Lower lobe of right lung (tissue), 2 donors: Measurements from ENCODE around the gene MEOX1. TPM values are rescaled to one million over a fixed set of nuclear protein-coding genes. Genes with fewer than 3 reads are reported as not detected.

Source experiments
- ATAC-seq, 2 donors: fragments of 200-7000 bp; cut with Tn5 transposase; one replicate each; pipeline ENCODE4 v1.9.1; 2020 to 2022; ENCODE audit warnings: mild to moderate bottlenecking in 2 of 2, moderate library complexity in 2 of 2
- DNase-seq: peaks from one replicate; pipeline ENCODE4 v3.0.0-alpha.2; 2020
- H3K27ac ChIP-seq: fragments of 200-600 bp; one replicate; pipeline ENCODE4 v1.8.0; 2022
- H3K27me3 ChIP-seq: fragments of 200-600 bp; one replicate; pipeline ENCODE4 v1.8.0; 2022; ENCODE audit warnings: low read depth
- H3K36me3 ChIP-seq: fragments of 200-600 bp; one replicate; pipeline ENCODE4 v1.8.0; 2022; ENCODE audit warnings: mild to moderate bottlenecking
- H3K4me1 ChIP-seq: fragments of 200-600 bp; one replicate; pipeline ENCODE4 v1.8.0; 2022
- H3K4me3 ChIP-seq: fragments of 200-600 bp; one replicate; pipeline ENCODE4 v1.8.0; 2022; ENCODE audit warnings: mild to moderate bottlenecking
- H3K9me3 ChIP-seq: fragments of 200-600 bp; one replicate; pipeline ENCODE4 v1.8.0; 2022
- CTCF ChIP-seq: fragments of 200-600 bp; IDR thresholded peaks from one replicate; pipeline ENCODE4 v1.8.0; 2022; ENCODE audit warnings: antibody characterized with exemption, mild to moderate bottlenecking
- intact Hi-C: fragments of 100-400 bp; cut with DNase I; formaldehyde crosslinking; loops from one replicate; pipeline ENCODE4 v1.11.0; 2022
- total RNA-seq: library from RNA; stranded (reverse); fragmentation: NEBNext Ultra II Directional; extraction: Animal tissue kit (Norgen Biotek cat#: 25700); gene quantifications from one replicate; pipeline ENCODE4 v1.2.1, GENCODE V29; 2021
- donor health status: DM: no; HTN: yes; CAD: no; lungs with severe emphysema.

Gene MEOX1
- total RNA-seq, 1 donor from 2014 or later, result 0.86 TPM

- ATAC-seq, result no peak
- DNase-seq, result no peak
- H3K4me3 ChIP-seq, result no peak overlapping the region
- H3K27me3 ChIP-seq, result no peaks in the 10 kb centered on the region
- H3K27ac ChIP-seq, result no peak overlapping the region
- H3K9me3 ChIP-seq, result no peaks in the 10 kb centered on the region
- no peaks in the 10 kb centered on the region for H3K4me1 ChIP-seq
- intact Hi-C loops, result no loop called here
- H3K36me3 ChIP-seq, result no peaks in the 10 kb centered on the region
- no peak for TF ChIP-seq CTCF
Measured at GRCh38 chr17:43616852-43617251, 44.9 kb downstream of the MEOX1 start.

- TF ChIP-seq CTCF, result no peak
- intact Hi-C loops, result no loop called here
Measured at GRCh38 chr17:43616421-43616820, 45.3 kb downstream of the MEOX1 start.

GRCh38 chr17:43616029-43616351, 45.7 kb downstream of the MEOX1 start:
- Histone ChIP-seq H3K27ac (no peak overlapping the region), H3K27me3 (no peaks in the 10 kb centered on the region), H3K9me3 (no peaks in the 10 kb centered on the region), H3K4me1 (no peaks in the 10 kb centered on the region), H3K36me3 (no peaks in the 10 kb centered on the region), H3K4me3 (no peak overlapping the region)
- ATAC-seq, result no peak
- no peak for DNase-seq
- TF ChIP-seq CTCF, result no peak
- intact Hi-C loops, result no loop called here

More at GRCh38 chr17:43616421-43616820, 45.3 kb downstream of the MEOX1 start:
- no peaks in the 10 kb centered on the region for H3K36me3 ChIP-seq
- H3K27me3 ChIP-seq, result no peaks in the 10 kb centered on the region
- ATAC-seq, result no peak
- no peak overlapping the region for H3K27ac ChIP-seq
- no peak for DNase-seq
- no peaks in the 10 kb centered on the region for H3K9me3 ChIP-seq
- H3K4me3 ChIP-seq, result no peak overlapping the region
- no peaks in the 10 kb centered on the region for H3K4me1 ChIP-seq

GRCh38 chr17:43615330-43616028, 46.2 kb downstream of the MEOX1 start:
- Histone ChIP-seq H3K4me1 (no peaks in the 10 kb centered on the region), H3K27ac (no peak overlapping the region), H3K36me3 (no peaks in the 10 kb centered on the region), H3K4me3 (no peak overlapping the region), H3K27me3 (no peaks in the 10 kb centered on the region), H3K9me3 (no peaks in the 10 kb centered on the region)
- intact Hi-C loops, result no loop called here
- DNase-seq, result no peak
- no peak for TF ChIP-seq CTCF
- ATAC-seq, result no peak

GRCh38 chr17:43614561-43614960, 47.2 kb downstream of the MEOX1 start:
- Histone ChIP-seq H3K4me3 (no peak overlapping the region), H3K9me3 (no peaks in the 10 kb centered on the region)
- intact Hi-C loops, result no loop called here

More at GRCh38 chr17:43614561-43614960, 47.2 kb downstream of the MEOX1 start:
- no peak for TF ChIP-seq CTCF
- H3K4me1 ChIP-seq, result no peaks in the 10 kb centered on the region
- no peaks in the 10 kb centered on the region for H3K36me3 ChIP-seq
- ATAC-seq (no peak), DNase-seq (no peak)
- H3K27ac ChIP-seq, result no peak overlapping the region
- no peaks in the 10 kb centered on the region for H3K27me3 ChIP-seq
